ENCODE data around the gene ZNF141.
"Not testable (repeated sequence)": the region's sequence is repeated elsewhere in the genome, so short reads cannot be mapped to it uniquely, and the experiment has no call there.

The ZNF141 gene

DNA sequence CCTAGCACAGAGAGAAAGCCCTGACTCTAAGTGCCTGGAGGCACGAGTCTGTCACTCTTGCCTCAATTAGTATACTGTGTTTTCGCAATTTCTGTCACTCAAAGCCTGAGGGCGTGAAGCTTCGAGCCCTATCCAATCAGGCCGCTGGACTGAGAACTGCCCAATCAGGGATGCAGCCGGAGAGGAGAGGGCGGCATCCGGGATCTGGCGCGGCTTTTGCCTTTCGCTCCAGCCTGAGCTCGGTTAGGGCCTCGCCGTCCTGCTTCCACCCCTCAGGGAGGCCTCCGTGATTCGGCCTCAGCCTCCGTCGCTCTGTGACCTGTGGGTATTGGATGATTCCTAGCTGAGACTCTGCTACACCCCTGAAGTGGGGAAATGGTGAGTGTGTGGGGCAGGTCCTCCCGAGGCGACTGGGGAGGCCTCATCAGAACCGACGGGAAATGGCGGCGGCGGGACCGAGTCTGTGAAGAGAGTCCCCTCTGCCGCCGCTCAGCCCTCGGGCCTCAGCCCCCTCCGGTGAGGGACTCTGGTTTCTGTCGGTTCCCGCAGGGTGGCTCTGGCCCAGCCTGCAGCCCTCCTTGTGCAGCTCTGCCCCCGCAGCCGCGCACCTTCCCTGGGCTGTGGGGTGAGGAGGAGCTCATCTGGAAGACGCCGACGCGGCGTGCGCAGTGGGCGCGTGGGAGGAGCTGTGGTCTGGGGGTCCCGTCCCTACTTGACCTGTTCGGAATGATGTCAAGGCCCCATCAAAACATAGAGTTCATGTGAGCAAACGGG lies 48.5 kb downstream of the ZNF141 start:
- TF ChIP-seq, protein P1, sequence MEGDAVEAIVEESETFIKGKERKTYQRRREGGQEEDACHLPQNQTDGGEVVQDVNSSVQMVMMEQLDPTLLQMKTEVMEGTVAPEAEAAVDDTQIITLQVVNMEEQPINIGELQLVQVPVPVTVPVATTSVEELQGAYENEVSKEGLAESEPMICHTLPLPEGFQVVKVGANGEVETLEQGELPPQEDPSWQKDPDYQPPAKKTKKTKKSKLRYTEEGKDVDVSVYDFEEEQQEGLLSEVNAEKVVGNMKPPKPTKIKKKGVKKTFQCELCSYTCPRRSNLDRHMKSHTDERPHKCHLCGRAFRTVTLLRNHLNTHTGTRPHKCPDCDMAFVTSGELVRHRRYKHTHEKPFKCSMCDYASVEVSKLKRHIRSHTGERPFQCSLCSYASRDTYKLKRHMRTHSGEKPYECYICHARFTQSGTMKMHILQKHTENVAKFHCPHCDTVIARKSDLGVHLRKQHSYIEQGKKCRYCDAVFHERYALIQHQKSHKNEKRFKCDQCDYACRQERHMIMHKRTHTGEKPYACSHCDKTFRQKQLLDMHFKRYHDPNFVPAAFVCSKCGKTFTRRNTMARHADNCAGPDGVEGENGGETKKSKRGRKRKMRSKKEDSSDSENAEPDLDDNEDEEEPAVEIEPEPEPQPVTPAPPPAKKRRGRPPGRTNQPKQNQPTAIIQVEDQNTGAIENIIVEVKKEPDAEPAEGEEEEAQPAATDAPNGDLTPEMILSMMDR (conservative IDR thresholded peaks at IDR 0.05; ENCODE audit: low read length), result no peak
- DNase-seq (ENCODE audit: low read depth), result no peak
- no peak overlapping the region for H3K4me3 ChIP-seq (ENCODE audit: low read length)

GRCh38 chr4:386708-387105 lies 49.1 kb downstream of the ZNF141 start:
- H3K4me3 ChIP-seq (ENCODE audit: low read length), result no peak overlapping the region
- TF ChIP-seq, protein P1 (conservative IDR thresholded peaks at IDR 0.05; ENCODE audit: low read length), result no peak
- DNase-seq (ENCODE audit: low read depth), result no peak

DNA sequence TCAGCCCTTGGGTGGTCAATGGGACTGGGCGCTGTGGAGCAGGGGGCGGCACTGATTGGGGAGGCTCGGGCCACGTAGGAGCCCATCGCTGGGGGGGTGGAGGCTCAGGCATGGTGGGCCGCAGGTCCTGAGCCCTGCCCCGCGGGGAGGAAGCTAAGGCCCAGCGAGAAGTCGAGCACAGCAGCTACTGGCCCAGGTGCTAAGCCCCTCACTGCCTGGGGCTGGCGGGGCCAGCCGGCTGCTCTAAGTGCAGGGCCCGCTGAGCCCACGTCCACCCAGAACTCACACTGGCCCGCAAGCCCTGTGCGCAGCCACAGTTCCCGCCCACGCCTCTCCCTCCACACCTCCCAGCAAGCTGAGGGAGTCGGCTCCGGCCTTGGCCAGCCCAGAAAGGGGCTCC lies 66.4 kb downstream of the ZNF141 start:
- no peak for DNase-seq (ENCODE audit: low read depth)
- TF ChIP-seq, protein P1 (conservative IDR thresholded peaks at IDR 0.05; ENCODE audit: low read length), result no peak
- H3K4me3 ChIP-seq (ENCODE audit: low read length), result no peak overlapping the region

GRCh38 chr4:408321-408720 lies 70.7 kb downstream of the ZNF141 start:
- not testable (repeated sequence) for H3K4me3 ChIP-seq (ENCODE audit: low read length); DNase-seq (ENCODE audit: low read depth)

- H3K4me3 ChIP-seq (ENCODE audit: low read length), result no peak overlapping the region
- TF ChIP-seq, protein P1 (conservative IDR thresholded peaks at IDR 0.05; ENCODE audit: low read length), result no peak
- no peak for DNase-seq (ENCODE audit: low read depth)
Measured at GRCh38 chr4:422587-422986, 85.0 kb downstream of the ZNF141 start.
